Neuronal stem cell (in vitro differentiated cells): Measurements from ENCODE around the gene ALDH6A1.

Experiments used
- DNase-seq: peaks from one replicate; pipeline ENCODE4 v3.0.0-alpha.2; 2013; ENCODE audit warnings: low spot score
- H2AFZ ChIP-seq: one replicate; pipeline ENCODE4 v1.6.1; 2013; ENCODE audit warnings: mild to moderate bottlenecking, low read length, inconsistent platforms
- H2AK5ac ChIP-seq: 2 replicates; pipeline ENCODE4 v1.6.1; 2013; ENCODE audit warnings: low read depth, mild to moderate bottlenecking, inconsistent platforms, low read length, moderate library complexity, mixed read lengths
- H2BK120ac ChIP-seq: 2 replicates; pipeline ENCODE4 v1.6.1; 2013; ENCODE audit warnings: low read depth, mild to moderate bottlenecking, inconsistent platforms, low read length, moderate library complexity, mixed read lengths
- H2BK12ac ChIP-seq: one replicate; pipeline ENCODE4 v1.6.1; 2013; ENCODE audit warnings: low read length, inconsistent platforms
- H2BK15ac ChIP-seq: 2 replicates; pipeline ENCODE4 v1.6.1; 2013; ENCODE audit warnings: mild to moderate bottlenecking, low read length, inconsistent platforms, mixed read lengths
- H2BK5ac ChIP-seq: one replicate; pipeline ENCODE4 v1.6.1; 2013; ENCODE audit warnings: inconsistent platforms, mild to moderate bottlenecking, low read length, moderate library complexity
- H3K14ac ChIP-seq: one replicate; pipeline ENCODE4 v1.6.1; 2013; ENCODE audit warnings: low read length, inconsistent platforms
- H3K18ac ChIP-seq: 2 replicates; pipeline ENCODE4 v1.6.1; 2013; ENCODE audit warnings: low read length, inconsistent platforms
- H3K23ac ChIP-seq: 2 replicates; pipeline ENCODE4 v1.6.1; 2013; ENCODE audit warnings: low read depth, mild to moderate bottlenecking, mixed read lengths, low read length, inconsistent platforms; ENCODE audit not compliant: poor library complexity
- H3K27ac ChIP-seq: replicated peaks from 3 replicates; pipeline ENCODE4 v1.5.1; 2013; ENCODE audit warnings: low read length, inconsistent platforms
- H3K27me3 ChIP-seq, 3 experiments: 2 replicates each; pipeline ENCODE4 v1.6.1; 2013; ENCODE audit warnings: low read length in 3 of 3, mild to moderate bottlenecking in 2 of 3, inconsistent platforms in 1 of 3, low read depth in 1 of 3, mixed read lengths in 1 of 3, moderate library complexity in 1 of 3; ENCODE audit not compliant: control insufficient read depth in 3 of 3, insufficient read depth in 3 of 3
- H3K36me3 ChIP-seq, 2 donors: replicated peaks in 1 of 2; 2 replicates each; pipeline ENCODE4 v1.6.1; 2013; ENCODE audit warnings: low read length in 2 of 2; ENCODE audit not compliant: control insufficient read depth in 2 of 2, insufficient read depth in 2 of 2
- H3K4ac ChIP-seq: 2 replicates; pipeline ENCODE4 v1.6.1; 2013; ENCODE audit warnings: inconsistent platforms, mild to moderate bottlenecking, low read length, moderate library complexity
- H3K4me1 ChIP-seq, 2 donors: 1 replicate in 1 of 2; 2 replicates in 1 of 2; pipeline ENCODE4 v1.6.1; 2013; ENCODE audit warnings: low read length in 2 of 2, low read depth in 1 of 2; ENCODE audit not compliant: control insufficient read depth in 2 of 2, insufficient read depth in 1 of 2
- H3K4me2 ChIP-seq: one replicate; pipeline ENCODE4 v1.6.1; 2013; ENCODE audit warnings: mild to moderate bottlenecking, low read length, inconsistent platforms; ENCODE audit not compliant: insufficient read depth, poor library complexity, severe bottlenecking
- H3K4me3 ChIP-seq, 2 donors: 2 replicates each; pipeline ENCODE4 v1.5.1; 2013; ENCODE audit warnings: low read length in 2 of 2, mild to moderate bottlenecking in 2 of 2, inconsistent platforms in 1 of 2, moderate library complexity in 1 of 2
- H3K79me1 ChIP-seq: one replicate; pipeline ENCODE4 v1.6.1; 2013; ENCODE audit warnings: low read depth, mild to moderate bottlenecking, inconsistent platforms, low read length, moderate library complexity
- H3K9ac ChIP-seq: one replicate; pipeline ENCODE4 v1.6.1; 2013; ENCODE audit warnings: mild to moderate bottlenecking, low read depth, low read length, inconsistent platforms; ENCODE audit not compliant: poor library complexity
- H3K9me3 ChIP-seq, 2 donors: replicated peaks in 1 of 2; 2 replicates each; pipeline versions ENCODE3 to v1.6.1; 2013; ENCODE audit warnings: low read length in 2 of 2, mild to moderate bottlenecking in 2 of 2, inconsistent platforms in 1 of 2, low read depth in 1 of 2, mixed read lengths in 1 of 2, moderate library complexity in 1 of 2; ENCODE audit not compliant: control insufficient read depth in 2 of 2, insufficient read depth in 1 of 2
- H4K8ac ChIP-seq: one replicate; pipeline ENCODE4 v1.6.1; 2013; ENCODE audit warnings: low read depth, mild to moderate bottlenecking, inconsistent platforms, low read length, moderate library complexity
- H4K91ac ChIP-seq: one replicate; pipeline ENCODE4 v1.6.1; 2013; ENCODE audit warnings: low read length, low read depth, mild to moderate bottlenecking, inconsistent platforms; ENCODE audit not compliant: poor library complexity
- WGBS, 2 donors: extraction: QIAGEN DNeasy Blood & Tissue Kit; methylation state at CpG; one replicate each; pipeline ENCODE4 v1.1.7; 2013; ENCODE audit warnings: missing lambda C conversion rate in 2 of 2, mixed read lengths in 1 of 2; ENCODE audit not compliant: insufficient read length in 2 of 2, insufficient replicate concordance in 1 of 2; ENCODE audit errors: extremely low coverage in 2 of 2; 5-methylcytosine and 5-hydroxymethylcytosine counted together

The ALDH6A1 gene

GRCh38 chr14:74015176-74015575, 69.1 kb downstream of the ALDH6A1 start:
- no peak overlapping the region for H3K27ac ChIP-seq
- H2BK15ac ChIP-seq: no peak overlapping the region
- H2AK5ac ChIP-seq: no peak overlapping the region
- DNase-seq: no peak
- H3K4me2 ChIP-seq: no peak overlapping the region
- H4K91ac ChIP-seq: no peak overlapping the region
- H3K4ac ChIP-seq: no peak overlapping the region
- no peak overlapping the region for H3K9ac ChIP-seq
- no peaks in the 10 kb centered on the region for H3K9me3 ChIP-seq
- WGBS, 2 donors: no CpG with 5 or more reads among the region's 3 CpGs
- H2AFZ ChIP-seq: no peak overlapping the region
- no peak overlapping the region for H2BK120ac ChIP-seq
- no peak overlapping the region for H2BK5ac ChIP-seq
- no peak overlapping the region for H2BK12ac ChIP-seq
- peaks cover 2 to 7% of the 10 kb centered on the region in 2 donors for H3K4me1 ChIP-seq
- peaks cover 4 to 23% of the 10 kb centered on the region in 2 donors for H3K36me3 ChIP-seq
- no peak overlapping the region for H3K18ac ChIP-seq
- H4K8ac ChIP-seq: no peak overlapping the region
- H3K79me1 ChIP-seq: no peaks in the 10 kb centered on the region
- no peak overlapping the region for H3K4me3 ChIP-seq
- no peaks in the 10 kb centered on the region for H3K27me3 ChIP-seq
- no peak overlapping the region for H3K23ac ChIP-seq
- H3K14ac ChIP-seq: no peak overlapping the region

GRCh38 chr14:74014299-74014698, 70.0 kb downstream of the ALDH6A1 start:
- Histone ChIP-seq H3K4me2 (no peak overlapping the region), H3K27ac (no peak overlapping the region), H2BK120ac (no peak overlapping the region), H2BK15ac (no peak overlapping the region), H3K14ac (no peak overlapping the region), H3K4ac (no peak overlapping the region), H3K36me3 (peaks cover 4 to 26% of the 10 kb centered on the region in 2 donors), H4K91ac (no peak overlapping the region), H3K9ac (no peak overlapping the region), H2AFZ (no peak overlapping the region), H3K9me3 (no peaks in the 10 kb centered on the region), H2AK5ac (no peak overlapping the region), H3K79me1 (no peaks in the 10 kb centered on the region), H3K4me1 (peaks cover 0 to 4% of the 10 kb centered on the region in 2 donors), H3K27me3 (no peaks in the 10 kb centered on the region), H2BK12ac (no peak overlapping the region), H4K8ac (no peak overlapping the region), H3K4me3 (no peak overlapping the region), H3K18ac (no peak overlapping the region), H3K23ac (no peak overlapping the region), H2BK5ac (no peak overlapping the region)
- WGBS, 2 donors: no CpG with 5 or more reads among the region's 1 CpG
- no peak for DNase-seq

GRCh38 chr14:74008843-74009499, 75.3 kb downstream of the ALDH6A1 start:
- H3K27me3 ChIP-seq: no peaks in the 10 kb centered on the region
- no peak overlapping the region for H2BK12ac ChIP-seq
- H3K14ac ChIP-seq: no peak overlapping the region
- no peaks in the 10 kb centered on the region for H3K4me1 ChIP-seq
- H3K23ac ChIP-seq: no peak overlapping the region
- H3K18ac ChIP-seq: no peak overlapping the region
- no peak overlapping the region for H4K8ac ChIP-seq
- no CpG with 5 or more reads among the region's 2 CpGs for WGBS, 2 donors
- no peaks in the 10 kb centered on the region for H3K79me1 ChIP-seq
- no peak overlapping the region for H2AK5ac ChIP-seq
- H2BK15ac ChIP-seq: no peak overlapping the region
- no peak overlapping the region for H2AFZ ChIP-seq
- peaks cover 4 to 22% of the 10 kb centered on the region in 2 donors for H3K36me3 ChIP-seq
- H3K4me2 ChIP-seq: no peak overlapping the region
- H3K4me3 ChIP-seq: no peak overlapping the region
- H3K4ac ChIP-seq: no peak overlapping the region
- no peak for DNase-seq
- no peaks in the 10 kb centered on the region for H3K9me3 ChIP-seq
- H4K91ac ChIP-seq: no peak overlapping the region
- H2BK5ac ChIP-seq: no peak overlapping the region
- H3K27ac ChIP-seq: no peak overlapping the region
- no peak overlapping the region for H3K9ac ChIP-seq
- no peak overlapping the region for H2BK120ac ChIP-seq
